ENCODE results near the gene ANKRD60.

ANKRD60 gene

GRCh38 chr20:58244517-58245030 is 16.1 kb upstream of the ANKRD60 start:
- DNase-seq (ENCODE audit: low read depth): no peak

DNA sequence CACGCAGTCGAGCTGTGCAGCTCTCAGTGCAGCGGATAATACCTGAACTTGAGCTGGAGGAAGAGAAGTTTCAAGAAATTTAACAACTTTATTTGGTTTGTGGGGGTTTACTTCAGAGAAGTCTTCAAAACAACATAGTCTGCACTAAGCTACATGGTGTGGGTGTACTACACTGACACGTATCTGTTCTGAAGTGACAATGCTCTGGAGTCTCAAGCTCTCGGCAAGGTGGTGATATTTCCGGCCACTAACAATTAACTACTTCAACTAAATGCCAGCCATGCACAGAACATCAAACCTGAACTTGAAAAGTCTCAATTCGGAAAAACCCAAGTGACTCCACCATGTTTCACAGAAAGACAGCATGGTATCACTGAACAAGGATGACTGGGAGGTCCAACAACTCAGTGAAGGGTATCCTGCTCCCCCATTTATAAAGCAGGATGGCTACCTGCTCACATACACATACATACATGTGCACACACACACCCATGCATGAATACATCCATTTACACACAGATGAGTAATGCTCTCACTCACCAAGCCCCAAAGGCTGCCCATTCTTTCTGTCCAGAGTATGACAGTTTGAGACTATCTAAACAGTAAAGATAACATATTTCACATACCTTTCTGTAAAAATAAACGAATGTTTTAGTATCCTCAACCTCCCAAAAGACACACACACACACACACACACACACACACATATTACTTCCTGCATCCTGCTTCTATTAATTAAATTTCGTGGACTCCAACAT is 15.4 kb upstream of the ANKRD60 start:
- peak; percentile 56 for DNase-seq (ENCODE audit: low read depth)

- DNase-seq (ENCODE audit: low read depth): no peak
These were observed 14.4 kb upstream of the ANKRD60 start for GRCh38 chr20:58242824-58243223.

DNA sequence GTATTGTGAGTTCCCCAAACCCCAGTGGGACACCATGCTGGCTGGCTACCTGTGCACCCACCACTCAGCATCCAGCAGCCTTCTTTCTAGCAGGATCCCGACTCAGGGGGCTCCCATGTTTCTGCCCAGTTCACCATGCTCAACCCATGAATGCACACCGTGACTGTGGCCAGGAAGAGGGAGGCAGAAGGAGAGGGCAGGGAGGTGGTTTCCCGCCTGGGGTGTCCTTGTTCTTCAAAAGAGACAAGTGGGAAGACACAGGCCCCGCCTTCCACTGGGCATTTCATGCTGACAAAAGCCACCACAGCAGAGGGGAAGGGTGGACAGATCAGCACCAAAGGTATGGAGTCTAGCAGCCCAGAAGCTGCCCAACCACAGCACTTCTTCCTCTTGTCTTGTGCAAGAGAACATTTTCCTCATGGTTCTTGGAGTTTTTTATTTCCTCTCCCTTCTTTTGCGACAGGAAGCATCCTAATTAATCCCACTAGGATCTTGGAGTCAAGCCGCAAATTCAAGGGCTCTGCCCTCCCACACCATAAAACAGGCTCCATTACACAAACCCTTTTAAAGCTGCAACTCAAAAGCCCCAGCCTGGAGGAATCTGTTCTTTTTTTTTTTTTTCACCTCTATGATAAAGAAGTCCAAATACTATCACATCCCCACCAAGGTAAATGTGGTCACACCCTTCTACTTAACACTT is 13.5 kb upstream of the ANKRD60 start:
- no peak for DNase-seq (ENCODE audit: low read depth)

- DNase-seq (ENCODE audit: low read depth): no peak
These were observed 12.0 kb upstream of the ANKRD60 start for GRCh38 chr20:58240471-58240870.

DNA sequence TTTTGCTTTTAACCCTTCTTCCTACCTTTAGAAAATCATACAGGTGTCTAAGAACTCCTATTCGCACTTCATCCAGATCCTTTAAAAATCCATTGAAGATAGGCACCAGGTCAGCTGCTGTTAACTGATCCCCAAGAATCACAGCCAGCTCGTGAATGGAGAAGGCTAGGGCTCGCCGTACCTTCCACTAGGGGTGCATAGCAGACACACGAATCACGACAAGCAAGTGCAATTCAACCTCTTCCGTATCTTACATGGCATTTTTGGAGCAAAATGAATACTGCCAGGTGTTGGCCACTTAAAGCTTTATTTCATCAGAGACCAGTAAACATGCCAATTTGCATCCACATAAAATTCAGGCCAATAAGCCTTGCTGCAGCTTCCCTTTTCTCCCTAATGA is 10.8 kb upstream of the ANKRD60 start:
- DNase-seq (ENCODE audit: low read depth): peak; percentile 58

DNA sequence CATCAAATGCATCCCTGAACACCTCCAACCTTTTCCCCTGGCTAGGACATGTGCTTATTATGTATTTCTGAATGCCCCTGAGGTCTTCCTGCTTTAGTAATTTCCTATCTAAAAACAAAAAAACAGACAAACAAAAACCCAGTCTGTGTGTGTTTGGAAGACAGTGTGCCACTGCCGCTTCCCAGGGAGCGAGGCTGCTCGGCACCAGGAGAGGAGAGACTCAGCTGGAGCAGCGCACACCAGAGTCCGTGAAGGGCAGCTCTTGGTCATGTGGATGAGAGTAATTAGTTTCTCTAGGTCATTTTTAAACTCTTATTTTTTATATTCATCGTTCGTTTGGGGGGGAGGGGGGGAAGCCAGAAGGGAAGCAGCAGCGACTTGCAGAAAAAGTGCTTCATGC is 10.0 kb upstream of the ANKRD60 start:
- no peak for DNase-seq (ENCODE audit: low read depth)

GRCh38 chr20:58237318-58238132 is 9.1 kb upstream of the ANKRD60 start:
- DNase-seq (ENCODE audit: low read depth): peak; percentile 78

DNA sequence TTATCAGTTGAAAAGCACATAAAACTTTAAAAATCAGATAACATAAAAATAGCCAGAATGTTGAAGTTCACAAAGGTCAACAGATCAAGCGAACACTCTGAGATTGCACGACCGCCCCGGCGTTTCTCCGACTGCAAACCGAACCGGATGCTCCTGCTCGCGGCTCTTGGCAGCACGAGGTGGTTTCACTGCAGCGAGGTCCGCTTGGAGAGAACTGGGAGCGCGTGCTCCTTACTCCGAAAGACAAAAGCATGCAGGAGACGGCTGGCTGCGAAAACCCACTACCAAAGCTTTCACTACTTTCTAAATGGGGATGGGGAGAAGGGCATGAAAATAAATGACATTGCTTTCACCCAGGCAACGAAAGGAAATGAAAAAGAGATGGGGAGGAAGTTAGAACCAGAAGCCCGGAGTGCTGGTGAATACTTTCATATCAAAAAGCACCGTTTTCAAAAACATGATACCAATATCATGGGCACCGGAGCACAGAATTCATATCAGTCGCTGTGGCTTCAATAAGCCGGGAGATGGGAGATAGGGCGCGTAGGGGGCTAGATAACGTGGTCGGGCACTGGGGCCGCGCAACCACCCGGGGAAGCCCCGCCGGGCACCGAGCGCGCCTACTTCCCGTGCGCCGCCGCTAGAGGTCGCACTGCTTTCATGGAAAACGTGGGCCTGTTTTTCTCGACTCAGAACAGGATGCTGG is 8.3 kb upstream of the ANKRD60 start:
- peak; percentile 70 for DNase-seq (ENCODE audit: low read depth)

DNA sequence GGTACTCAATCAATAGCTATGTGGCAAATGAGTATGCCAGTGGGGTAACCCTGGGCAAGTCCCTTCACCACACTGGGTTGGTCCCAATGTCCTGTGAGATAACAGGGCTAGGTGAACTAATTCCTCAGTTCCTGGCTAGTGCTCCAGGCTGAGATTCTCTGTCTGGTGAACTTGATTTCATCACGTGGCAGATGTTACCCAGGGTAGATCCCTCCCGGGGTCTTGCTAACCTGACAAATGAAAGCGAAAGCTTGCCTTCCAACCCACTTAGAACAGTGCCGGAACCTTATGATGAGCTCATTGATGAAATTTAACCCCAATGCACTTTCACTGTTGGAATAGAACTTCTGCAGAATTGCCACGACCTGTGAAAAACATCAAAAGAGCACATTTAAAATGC is 6.6 kb upstream of the ANKRD60 start:
- DNase-seq (ENCODE audit: low read depth): no peak

DNA sequence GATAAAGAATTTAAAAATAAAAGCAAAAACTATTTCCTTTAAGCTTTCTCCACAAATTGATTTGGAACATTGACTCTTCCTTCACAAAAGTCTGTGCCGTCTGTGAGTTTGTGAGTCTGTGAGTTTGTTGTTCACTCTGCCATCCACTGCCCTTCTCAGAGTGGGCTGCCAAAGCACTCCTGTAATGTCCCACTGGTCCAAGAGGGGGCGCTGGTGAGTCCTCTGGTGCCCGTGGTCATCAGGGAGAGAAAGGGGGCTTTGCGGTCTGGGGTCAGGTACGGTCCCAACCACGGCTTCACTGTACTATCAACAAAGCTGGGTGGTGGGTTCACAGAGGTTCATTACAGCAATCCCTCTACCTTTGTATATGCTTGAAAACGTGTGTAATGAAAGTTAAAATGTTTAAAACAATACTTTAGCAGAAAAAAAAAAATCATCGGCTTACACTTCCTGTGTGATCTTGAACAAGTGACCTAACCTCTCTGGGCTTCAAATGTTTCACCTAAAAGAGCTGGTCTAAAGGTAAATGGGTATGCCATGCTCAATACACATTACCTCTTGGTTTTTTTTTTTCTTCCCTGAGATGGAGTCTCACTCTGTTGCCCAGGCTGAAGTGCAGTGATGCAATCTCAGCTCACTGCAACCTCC is 5.6 kb upstream of the ANKRD60 start:
- no peak for DNase-seq (ENCODE audit: low read depth)

GRCh38 chr20:58233393-58233792 is 4.9 kb upstream of the ANKRD60 start:
- DNase-seq (ENCODE audit: low read depth): no peak

GRCh38 chr20:58231683-58232082 is 3.2 kb upstream of the ANKRD60 start:
- DNase-seq (ENCODE audit: low read depth): no peak

GRCh38 chr20:58229198-58229798 is 845 bp upstream of the ANKRD60 start:
- peak; percentile 34 for DNase-seq (ENCODE audit: low read depth)

DNA sequence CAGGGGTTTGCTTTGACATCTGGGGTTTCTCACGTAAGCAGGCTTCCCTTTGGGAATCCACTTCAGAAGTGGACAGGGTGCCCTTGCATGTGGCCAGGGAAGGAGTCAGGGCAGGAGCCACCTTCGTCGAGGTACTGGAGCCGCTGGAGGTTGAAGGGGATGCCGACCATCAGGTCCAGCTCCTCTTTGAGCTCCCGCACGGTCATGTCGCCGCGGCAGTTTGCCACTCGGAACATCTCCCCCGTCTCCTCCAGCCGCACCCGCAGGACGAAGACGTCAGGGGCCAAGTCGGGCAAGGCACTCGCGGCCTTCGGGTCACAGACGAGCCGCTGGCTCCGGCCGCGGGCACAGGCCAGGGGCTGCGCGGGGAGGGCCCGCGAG is 360 bp downstream of the ANKRD60 start:
- DNase-seq (ENCODE audit: low read depth): no peak

- DNase-seq (ENCODE audit: low read depth): no peak
These were observed 906 bp downstream of the ANKRD60 start for GRCh38 chr20:58227391-58228102.

GRCh38 chr20:58225452-58226200 is 2.8 kb downstream of the ANKRD60 start:
- DNase-seq (ENCODE audit: low read depth): no peak

- DNase-seq (ENCODE audit: low read depth): no peak
These were observed 3.5 kb downstream of the ANKRD60 start for GRCh38 chr20:58224974-58225373.

DNA sequence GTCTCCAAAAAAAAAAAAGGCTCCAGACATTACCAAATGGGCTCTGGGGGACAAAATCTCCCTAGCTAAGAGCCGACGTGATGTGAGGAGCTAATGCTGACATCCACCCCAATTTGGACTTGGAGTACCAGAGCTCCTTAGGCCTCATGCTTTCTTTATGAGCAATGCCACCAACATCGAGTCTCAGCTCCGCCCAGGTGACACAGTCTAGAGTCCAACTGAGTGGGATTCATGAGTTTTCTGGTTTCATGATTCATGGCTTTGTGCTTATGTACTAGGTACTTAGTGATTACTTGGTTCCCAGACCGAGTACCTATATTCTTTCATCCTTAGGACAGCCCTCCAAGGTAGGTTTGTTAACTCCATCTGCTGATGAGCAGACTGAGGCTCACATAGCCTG is 4.4 kb downstream of the ANKRD60 start:
- no peak for DNase-seq (ENCODE audit: low read depth)

Data from iris pigment epithelial cell (primary cell).